ENCODE results near the gene CALN1.

- TF ChIP-seq ZNF274 (IDR thresholded peaks at IDR 0.05; ENCODE audit: low read depth, low read length): no peak
- TF ChIP-seq YY1 (IDR thresholded peaks at IDR 0.05; ENCODE audit: insufficient read depth, insufficient read length): no peak
- no peak for TF ChIP-seq SUZ12 (IDR thresholded peaks at IDR 0.05; ENCODE audit: extremely low read depth, insufficient read depth, insufficient read length)
Observed at GRCh38 chr7:72059925-72060324, 352.2 kb downstream of the CALN1 start.
